Right lobe of liver (tissue), 6 donors: ENCODE results near the gene MST1. TPM values are rescaled to one million over a fixed set of nuclear protein-coding genes. Genes with fewer than 3 reads are reported as not detected.

Experiments used
- ATAC-seq, 4 donors: fragments of 200-7000 bp; cut with Tn5 transposase; one replicate each; pipeline ENCODE4 v1.9.1; 2020; ENCODE audit warnings: mild to moderate bottlenecking in 4 of 4, moderate library complexity in 4 of 4
- DNase-seq, 3 donors: peaks; one replicate each; pipeline ENCODE4 v3.0.0-alpha.2; 2020
- H3K27ac ChIP-seq, 3 donors: fragments of 200-600 bp; one replicate each; pipeline ENCODE4 v1.8.0; 2022
- H3K27me3 ChIP-seq, 2 donors: fragments of 200-600 bp; one replicate each; pipeline ENCODE4 v1.8.0; 2022
- H3K36me3 ChIP-seq, 4 donors: fragments of 200-600 bp; sonication (generic) in 1 of 4; one replicate each; pipeline versions ENCODE4 v1.5.1 to v1.8.0; 2017 to 2022; ENCODE audit warnings: control low read depth in 1 of 4
- H3K4me1 ChIP-seq, 4 donors: fragments of 200-600 bp; sonication (generic) in 1 of 4; one replicate each; pipeline versions ENCODE4 v1.5.1 to v1.8.0; 2017 to 2022; ENCODE audit warnings: control low read depth in 1 of 4
- H3K4me3 ChIP-seq, 3 donors: fragments of 200-600 bp; one replicate each; pipeline ENCODE4 v1.8.0; 2022
- H3K9me3 ChIP-seq, 4 donors: fragments of 200-600 bp; sonication (generic) in 1 of 4; one replicate each; pipeline versions ENCODE4 v1.5.1 to v1.8.0; 2017 to 2022; ENCODE audit warnings: control low read depth in 1 of 4
- POLR2A ChIP-seq: fragments of 450-650 bp; IDR thresholded peaks from one replicate; pipeline ENCODE4 v1.6.1; 2017; ENCODE audit warnings: antibody characterized with exemption, mild to moderate bottlenecking
- WGBS: methylation state at CpG from one replicate; pipeline ENCODE4 v1.1.6; 2018; ENCODE audit warnings: low coverage, low lambda C conversion rate; ENCODE audit not compliant: insufficient coverage; ENCODE audit errors: missing lambda C conversion rate; 5-methylcytosine and 5-hydroxymethylcytosine counted together
- intact Hi-C, 2 donors: fragments of 100-400 bp; cut with DNase I; formaldehyde crosslinking; loops; one replicate each; pipeline versions ENCODE4 v1.11.2 to v1.14.1; 2022
- total RNA-seq, 6 experiments: library from RNA; depleted of rRNA in 2 of 6; stranded (reverse); fragments of >200 nt in 2 of 6; fragmentation: NEBNext Ultra II Directional in 3 of 6; extraction: Animal tissue kit (Norgen Biotek cat#: 25700) in 3 of 6; gene quantifications; one replicate each; pipeline versions ENCODE4 v1.1.0 to v1.2.4, GENCODE V29; 2016 to 2023
- TF ChIP-seq, protein P1 (sequence below), 4 donors: fragments of 200-600 bp in 3 of 4; fragments of 450-650 bp in 1 of 4; IDR thresholded peaks; one replicate each; pipeline versions ENCODE4 v1.5.1 to v1.8.0; 2016 to 2022; ENCODE audit warnings: antibody characterized with exemption in 4 of 4, mild to moderate bottlenecking in 2 of 4
- donor health status: DM: no; HTN: yes; CAD: no.
- donor health status: DM: no; HTN: no; CAD: no.
- donor health status: DM: no; HTN: no; CAD: no.
- donor health status: DM: no; HTN: yes; CAD: no.
- donor health status: DM: no; HTN: yes; CAD: no.

Gene MST1
- total RNA-seq, 6 experiments from 2014 or later, result 321 to 695 (median 632) TPM

GRCh38 chr3:49650177-49650576, 39.1 kb downstream of the MST1 start:
- no peak for TF ChIP-seq POLR2A
- TF ChIP-seq, protein P1, sequence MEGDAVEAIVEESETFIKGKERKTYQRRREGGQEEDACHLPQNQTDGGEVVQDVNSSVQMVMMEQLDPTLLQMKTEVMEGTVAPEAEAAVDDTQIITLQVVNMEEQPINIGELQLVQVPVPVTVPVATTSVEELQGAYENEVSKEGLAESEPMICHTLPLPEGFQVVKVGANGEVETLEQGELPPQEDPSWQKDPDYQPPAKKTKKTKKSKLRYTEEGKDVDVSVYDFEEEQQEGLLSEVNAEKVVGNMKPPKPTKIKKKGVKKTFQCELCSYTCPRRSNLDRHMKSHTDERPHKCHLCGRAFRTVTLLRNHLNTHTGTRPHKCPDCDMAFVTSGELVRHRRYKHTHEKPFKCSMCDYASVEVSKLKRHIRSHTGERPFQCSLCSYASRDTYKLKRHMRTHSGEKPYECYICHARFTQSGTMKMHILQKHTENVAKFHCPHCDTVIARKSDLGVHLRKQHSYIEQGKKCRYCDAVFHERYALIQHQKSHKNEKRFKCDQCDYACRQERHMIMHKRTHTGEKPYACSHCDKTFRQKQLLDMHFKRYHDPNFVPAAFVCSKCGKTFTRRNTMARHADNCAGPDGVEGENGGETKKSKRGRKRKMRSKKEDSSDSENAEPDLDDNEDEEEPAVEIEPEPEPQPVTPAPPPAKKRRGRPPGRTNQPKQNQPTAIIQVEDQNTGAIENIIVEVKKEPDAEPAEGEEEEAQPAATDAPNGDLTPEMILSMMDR (IDR thresholded peaks at IDR 0.05), result no peak
- Histone ChIP-seq H3K27ac (no peak overlapping the region), H3K4me3 (no peak overlapping the region), H3K36me3 (no peaks in the 10 kb centered on the region), H3K4me1 (peaks cover 0 to 9% (median 0%) of the 10 kb centered on the region in 4 donors), H3K9me3 (no peaks in the 10 kb centered on the region), H3K27me3 (no peaks in the 10 kb centered on the region)
- DNase-seq (no peak), ATAC-seq (no peak)
- no CpG with 5 or more reads among the region's 1 CpG for WGBS
- intact Hi-C loops, result loop anchor here in 1 of 2 donors (10.0 kb wide), 1 partner anchor 85 kb away; no protein-coding TSS in a partner anchor

- Histone ChIP-seq H3K4me3 (no peak overlapping the region), H3K4me1 (peaks cover 0 to 9% (median 0%) of the 10 kb centered on the region in 4 donors), H3K27me3 (no peaks in the 10 kb centered on the region), H3K27ac (no peak overlapping the region), H3K36me3 (no peaks in the 10 kb centered on the region), H3K9me3 (no peaks in the 10 kb centered on the region)
- no peak for TF ChIP-seq POLR2A
- TF ChIP-seq, protein P1 (IDR thresholded peaks at IDR 0.05), result no peak
- intact Hi-C loops, result no loop called here
- WGBS, result no CpG with 5 or more reads among the region's 1 CpG
- no peak for DNase-seq
- ATAC-seq, result no peak
Observed at GRCh38 chr3:49649576-49649975, 39.7 kb downstream of the MST1 start.

GRCh38 chr3:49648354-49649019, 40.8 kb downstream of the MST1 start:
- intact Hi-C loops, result no loop called here
- H3K4me1 ChIP-seq, result peaks cover 0 to 9% (median 0%) of the 10 kb centered on the region in 4 donors
- TF ChIP-seq POLR2A, result no peak
- TF ChIP-seq, protein P1 (IDR thresholded peaks at IDR 0.05), result no peak
- no peaks in the 10 kb centered on the region for H3K36me3 ChIP-seq
- ATAC-seq (no peak), DNase-seq (no peak)
- no peak overlapping the region for H3K27ac ChIP-seq
- no peaks in the 10 kb centered on the region for H3K27me3 ChIP-seq
- 71% methylated on average over 1 of the region's 3 CpGs for whole genome bisulfite sequencing
- H3K9me3 ChIP-seq, result no peaks in the 10 kb centered on the region
- no peak overlapping the region for H3K4me3 ChIP-seq

- no peak for TF ChIP-seq POLR2A
- TF ChIP-seq, protein P1 (IDR thresholded peaks at IDR 0.05), result no peak
- Histone ChIP-seq H3K4me1 (peaks cover 0 to 9% (median 0%) of the 10 kb centered on the region in 4 donors), H3K36me3 (no peaks in the 10 kb centered on the region), H3K4me3 (no peak overlapping the region), H3K9me3 (no peaks in the 10 kb centered on the region), H3K27me3 (no peaks in the 10 kb centered on the region), H3K27ac (no peak overlapping the region)
- ATAC-seq, result peak in 3 of 4 donors; percentile 16 to 42 (median 28)
- no peak for DNase-seq
- 20% methylated on average over 1 of the region's 2 CpGs for WGBS
- intact Hi-C loops, result no loop called here
Observed at GRCh38 chr3:49647741-49648140, 41.5 kb downstream of the MST1 start.
